ENCODE data around the gene ZSCAN29.
"Not testable (repeated sequence)": the region's sequence is repeated elsewhere in the genome, so short reads cannot be mapped to it uniquely, and the experiment has no call there.

Gene ZSCAN29

GRCh38 chr15:43370975-43371974, at the start of gene ZSCAN29, which contains the start of gene TUBGCP4:
Gene ZSCAN29, minus strand, starts transcription at chr15:43371043. Its CDS starts 1,130 bp downstream, at chr15:43369913.
Gene TUBGCP4, plus strand, starts transcription at chr15:43371101. Its CDS starts 254 bp downstream, at chr15:43371355.
- no peak for DNase-seq

- no peak for DNase-seq
Observed at GRCh38 chr15:43420435-43420834, 49.6 kb upstream of the ZSCAN29 start.

- DNase-seq, result no peak
Observed at GRCh38 chr15:43414196-43414595, 43.4 kb upstream of the ZSCAN29 start.

GRCh38 chr15:43412096-43412495, 41.3 kb upstream of the ZSCAN29 start:
- DNase-seq, result no peak

GRCh38 chr15:43410572-43411214, 39.9 kb upstream of the ZSCAN29 start:
- no peak for DNase-seq

- no peak for DNase-seq
Observed at GRCh38 chr15:43408789-43409188, 37.9 kb upstream of the ZSCAN29 start.

- no peak for DNase-seq
Observed at GRCh38 chr15:43406808-43407207, 36.0 kb upstream of the ZSCAN29 start.

GRCh38 chr15:43406189-43406588, 35.3 kb upstream of the ZSCAN29 start:
- no peak for DNase-seq

GRCh38 chr15:43404130-43404529, 33.3 kb upstream of the ZSCAN29 start:
- no peak for DNase-seq

- no peak for DNase-seq
Observed at GRCh38 chr15:43403616-43404015, 32.8 kb upstream of the ZSCAN29 start.

- no peak for DNase-seq
Observed at GRCh38 chr15:43402255-43402654, 31.4 kb upstream of the ZSCAN29 start.

- DNase-seq, result not testable (repeated sequence)
Observed at GRCh38 chr15:43393592-43393991, 22.7 kb upstream of the ZSCAN29 start.

- DNase-seq, result no peak
Observed at GRCh38 chr15:43390723-43391122, 19.9 kb upstream of the ZSCAN29 start.

GRCh38 chr15:43383070-43383469, 12.2 kb upstream of the ZSCAN29 start:
- DNase-seq, result no peak

GRCh38 chr15:43382310-43382709, 11.5 kb upstream of the ZSCAN29 start:
- DNase-seq, result no peak

- no peak for DNase-seq
Observed at GRCh38 chr15:43378601-43379000, 7.8 kb upstream of the ZSCAN29 start.

GRCh38 chr15:43376017-43376705, 5.3 kb upstream of the ZSCAN29 start:
- DNase-seq, result no peak

- no peak for DNase-seq
Observed at GRCh38 chr15:43370310-43370974, 401 bp downstream of the ZSCAN29 start.

GRCh38 chr15:43361313-43361903, 9.4 kb downstream of the ZSCAN29 start:
- no peak for DNase-seq

GRCh38 chr15:43360821-43361220, 10.0 kb downstream of the ZSCAN29 start:
- no peak for DNase-seq

GRCh38 chr15:43352693-43353382, 18.0 kb downstream of the ZSCAN29 start:
- DNase-seq, result no peak

- no peak for DNase-seq
Observed at GRCh38 chr15:43347114-43347513, 23.7 kb downstream of the ZSCAN29 start.
